Measurements from ENCODE around the gene C1QTNF7. TPM values are rescaled to one million over a fixed set of nuclear protein-coding genes. Genes with fewer than 3 reads are reported as not detected.

Gene C1QTNF7
- total RNA-seq, 1 experiment from 2014 or later: 0.21 TPM

DNA sequence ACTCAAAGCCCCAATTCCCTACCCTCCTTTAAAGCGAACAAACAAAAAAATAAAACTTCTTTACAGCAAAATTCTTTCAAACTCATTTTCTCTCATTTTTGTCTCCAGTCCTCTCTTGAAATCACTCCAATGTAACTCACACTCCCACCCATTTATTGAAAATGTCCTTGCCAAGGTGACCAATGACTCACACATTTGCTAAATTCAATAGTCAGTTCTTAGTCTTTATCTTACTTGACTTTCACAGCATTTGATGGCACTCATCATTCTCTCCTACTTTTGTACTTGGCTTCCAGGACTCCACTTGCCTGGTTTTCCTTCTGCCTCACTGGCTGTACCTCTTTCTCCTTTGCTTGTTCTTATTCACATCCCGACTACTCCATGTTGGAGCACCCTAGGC, 61.7 kb downstream of the C1QTNF7 start:
- Histone ChIP-seq H3K4me1 (ENCODE audit: insufficient read depth, low read length, poor library complexity, severe bottlenecking) (no peaks in the 10 kb centered on the region), H3K4me3 (ENCODE audit: low read depth, low read length, poor library complexity, severe bottlenecking) (no peak overlapping the region), H3K27ac (ENCODE audit: low read depth, low read length, poor library complexity, severe bottlenecking) (no peak overlapping the region), H3K36me3 (ENCODE audit: insufficient read depth, low read length, poor library complexity, severe bottlenecking) (peaks cover 6% of the 10 kb centered on the region), H3K9me3 (ENCODE audit: low read depth, low read length, poor library complexity, severe bottlenecking) (peaks cover 5% of the 10 kb centered on the region), H3K27me3 (replicated peaks; ENCODE audit: insufficient read depth, low read depth, low read length, poor library complexity) (no peaks in the 10 kb centered on the region)
- intact Hi-C loops (cut with micrococcal nuclease; ENCODE audit: unreplicated experiment): no loop called here
- TF ChIP-seq, protein P1, sequence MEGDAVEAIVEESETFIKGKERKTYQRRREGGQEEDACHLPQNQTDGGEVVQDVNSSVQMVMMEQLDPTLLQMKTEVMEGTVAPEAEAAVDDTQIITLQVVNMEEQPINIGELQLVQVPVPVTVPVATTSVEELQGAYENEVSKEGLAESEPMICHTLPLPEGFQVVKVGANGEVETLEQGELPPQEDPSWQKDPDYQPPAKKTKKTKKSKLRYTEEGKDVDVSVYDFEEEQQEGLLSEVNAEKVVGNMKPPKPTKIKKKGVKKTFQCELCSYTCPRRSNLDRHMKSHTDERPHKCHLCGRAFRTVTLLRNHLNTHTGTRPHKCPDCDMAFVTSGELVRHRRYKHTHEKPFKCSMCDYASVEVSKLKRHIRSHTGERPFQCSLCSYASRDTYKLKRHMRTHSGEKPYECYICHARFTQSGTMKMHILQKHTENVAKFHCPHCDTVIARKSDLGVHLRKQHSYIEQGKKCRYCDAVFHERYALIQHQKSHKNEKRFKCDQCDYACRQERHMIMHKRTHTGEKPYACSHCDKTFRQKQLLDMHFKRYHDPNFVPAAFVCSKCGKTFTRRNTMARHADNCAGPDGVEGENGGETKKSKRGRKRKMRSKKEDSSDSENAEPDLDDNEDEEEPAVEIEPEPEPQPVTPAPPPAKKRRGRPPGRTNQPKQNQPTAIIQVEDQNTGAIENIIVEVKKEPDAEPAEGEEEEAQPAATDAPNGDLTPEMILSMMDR (conservative IDR thresholded peaks at IDR 0.05; ENCODE audit: low read depth, low read length): no peak
- TF ChIP-seq EZH2 (IDR thresholded peaks at IDR 0.05; ENCODE audit: borderline replicate concordance, low read depth, low read length, poor library complexity, severe bottlenecking): no peak
- CTCF ChIA-PET: no interaction called here
- POLR2A ChIA-PET (ENCODE audit: low non-redundant PET): no interaction called here
- no TSS peak for BruUV-seq (replicated peaks)
- no peak for DNase-seq (ENCODE audit: low spot score)

DNA sequence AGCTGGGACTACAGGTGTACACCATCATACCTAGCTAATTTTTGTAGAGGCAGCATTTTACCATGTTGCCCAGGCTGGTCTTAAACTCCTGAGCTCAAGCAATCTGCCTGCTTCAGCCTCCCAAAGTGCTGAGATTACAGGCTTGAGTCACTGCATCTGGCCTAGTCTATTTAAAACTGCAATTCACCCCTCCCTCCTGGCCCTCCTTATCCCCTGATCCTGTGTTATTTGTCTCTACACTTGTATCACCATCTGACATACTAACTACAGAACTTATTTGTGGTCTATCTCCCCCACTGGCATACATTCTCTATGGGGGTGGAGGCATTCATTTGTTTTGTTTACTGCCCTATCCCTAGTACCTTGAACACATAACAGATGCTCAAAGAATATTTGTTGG, 65.6 kb downstream of the C1QTNF7 start:
- peaks cover 9% of the 10 kb centered on the region for H3K9me3 ChIP-seq (ENCODE audit: low read depth, low read length, poor library complexity, severe bottlenecking)
- H3K4me1 ChIP-seq (ENCODE audit: insufficient read depth, low read length, poor library complexity, severe bottlenecking): peaks cover 6% of the 10 kb centered on the region
- intact Hi-C loops (cut with micrococcal nuclease; ENCODE audit: unreplicated experiment): no loop called here
- DNase-seq (ENCODE audit: low spot score): no peak
- ChIA-PET POLR2A (ENCODE audit: low non-redundant PET) (no interaction called here), CTCF (no interaction called here)
- no peak overlapping the region for H3K4me3 ChIP-seq (ENCODE audit: low read depth, low read length, poor library complexity, severe bottlenecking)
- no peak overlapping the region for H3K27ac ChIP-seq (ENCODE audit: low read depth, low read length, poor library complexity, severe bottlenecking)
- TF ChIP-seq, protein P1 (conservative IDR thresholded peaks at IDR 0.05; ENCODE audit: low read depth, low read length): no peak
- no peak for TF ChIP-seq EZH2 (IDR thresholded peaks at IDR 0.05; ENCODE audit: borderline replicate concordance, low read depth, low read length, poor library complexity, severe bottlenecking)
- BruUV-seq (replicated peaks): no TSS peak
- no peaks in the 10 kb centered on the region for H3K27me3 ChIP-seq (replicated peaks; ENCODE audit: insufficient read depth, low read depth, low read length, poor library complexity)
- H3K36me3 ChIP-seq (ENCODE audit: insufficient read depth, low read length, poor library complexity, severe bottlenecking): no peaks in the 10 kb centered on the region

DNA sequence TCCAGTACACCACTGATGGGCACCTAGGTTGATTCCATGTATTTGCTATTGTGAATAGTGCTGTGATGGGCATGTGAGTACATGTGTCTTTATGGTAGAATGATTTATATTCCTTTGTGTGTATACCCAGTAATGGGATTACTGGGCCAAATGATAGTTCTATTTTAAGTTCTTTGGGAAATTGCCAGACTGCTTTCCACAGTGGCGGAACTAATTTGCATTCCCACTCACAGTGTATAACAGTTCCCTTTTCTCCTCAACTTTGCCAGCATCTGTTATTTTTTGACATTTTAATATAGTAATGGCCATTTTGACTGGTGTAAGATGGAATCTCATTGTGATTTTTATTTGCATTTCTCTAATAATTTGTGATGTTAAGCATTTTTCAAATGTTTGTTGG, 67.8 kb downstream of the C1QTNF7 start:
- peak; percentile 86 for DNase-seq (ENCODE audit: low spot score)
- TF ChIP-seq, protein P1 (conservative IDR thresholded peaks at IDR 0.05; ENCODE audit: low read depth, low read length): no peak
- TF ChIP-seq EZH2 (IDR thresholded peaks at IDR 0.05; ENCODE audit: borderline replicate concordance, low read depth, low read length, poor library complexity, severe bottlenecking): no peak
- no peaks in the 10 kb centered on the region for H3K27me3 ChIP-seq (replicated peaks; ENCODE audit: insufficient read depth, low read depth, low read length, poor library complexity)
- ChIA-PET CTCF (no interaction called here), POLR2A (ENCODE audit: low non-redundant PET) (no interaction called here)
- BruUV-seq (replicated peaks): no TSS peak
- peaks cover 6% of the 10 kb centered on the region for H3K4me1 ChIP-seq (ENCODE audit: insufficient read depth, low read length, poor library complexity, severe bottlenecking)
- no peaks in the 10 kb centered on the region for H3K36me3 ChIP-seq (ENCODE audit: insufficient read depth, low read length, poor library complexity, severe bottlenecking)
- H3K9me3 ChIP-seq (ENCODE audit: low read depth, low read length, poor library complexity, severe bottlenecking): peaks cover 9% of the 10 kb centered on the region
- intact Hi-C loops (cut with micrococcal nuclease; ENCODE audit: unreplicated experiment): no loop called here
- no peak overlapping the region for H3K27ac ChIP-seq (ENCODE audit: low read depth, low read length, poor library complexity, severe bottlenecking)
- no peak overlapping the region for H3K4me3 ChIP-seq (ENCODE audit: low read depth, low read length, poor library complexity, severe bottlenecking)

Other genes with a start within 250 kb of the C1QTNF7 start
- 25.2 and 29.7 TPM in 2 replicates for gene CC2D2A, start 41.8 kb downstream of the C1QTNF7 start, total RNA-seq (2021)
- 59.7 and 60.1 TPM in 2 replicates for gene FBXL5, start 227.3 kb downstream of the C1QTNF7 start, total RNA-seq (2021)

Data from A673 (cell line).